GM12878 (cell line): ENCODE measurements around the gene TMEM61.

Experiments
- EP300 ChIP-seq, 2 experiments: fragments of 150-350 bp in 1 of 2; IDR thresholded peaks; 2 replicates each; pipeline ENCODE4 v1.6.1; 2011 to 2012; ENCODE audit warnings: low read depth in 2 of 2, low read length in 2 of 2, borderline replicate concordance in 1 of 2, improper control_type of control experiment in 1 of 2, inconsistent platforms in 1 of 2; ENCODE audit not compliant: control insufficient read depth in 1 of 2
- FOS ChIP-seq: IDR thresholded peaks from 3 replicates; pipeline ENCODE4 v1.6.1; 2011; ENCODE audit warnings: borderline replicate concordance; ENCODE audit not compliant: insufficient read length; ENCODE audit errors: extremely low read depth
- FOXM1 ChIP-seq: IDR thresholded peaks from 2 replicates; pipeline ENCODE4 v1.6.1; 2012; ENCODE audit warnings: low read depth, mild to moderate bottlenecking, inconsistent platforms, low read length, moderate library complexity
- KDM1A ChIP-seq: fragments of 200-600 bp; sonication (generic); IDR thresholded peaks from 2 replicates; pipeline ENCODE4 v1.6.1; 2016; ENCODE audit warnings: borderline replicate concordance
- POLR2A ChIP-seq: IDR thresholded peaks from 2 replicates; pipeline ENCODE4 v1.6.1; 2011; ENCODE audit warnings: low read depth, mild to moderate bottlenecking, low read length
- POLR2AphosphoS5 ChIP-seq: IDR thresholded peaks from 2 replicates; pipeline ENCODE4 v1.6.1; 2011; ENCODE audit warnings: mild to moderate bottlenecking, low read length, inconsistent platforms
- SMARCA5 ChIP-seq: fragments of 450-650 bp; IDR thresholded peaks from 2 replicates; pipeline ENCODE4 v1.6.1; 2017; ENCODE audit warnings: mild to moderate bottlenecking
- YY1 ChIP-seq: IDR thresholded peaks from 2 replicates; pipeline ENCODE4 v1.6.1; 2011; ENCODE audit warnings: low read depth, mild to moderate bottlenecking, low read length
- TF ChIP-seq, protein P1 (sequence below): fragments of 450-650 bp; formaldehyde crosslinking; IDR thresholded peaks from 2 replicates; pipeline ENCODE4 v1.4.0; 2020; ENCODE audit warnings: mild to moderate bottlenecking, moderate library complexity
- TF ChIP-seq, protein P2 (sequence below), 3 experiments: IDR thresholded peaks in 2 of 3; conservative IDR thresholded peaks in 1 of 3; 2 replicates each; pipeline ENCODE4 v1.5.1; 2011; ENCODE audit warnings: low read depth in 3 of 3, low read length in 3 of 3, mild to moderate bottlenecking in 3 of 3, control low read depth in 2 of 3, moderate library complexity in 2 of 3, inconsistent platforms in 1 of 3, mixed read lengths in 1 of 3; ENCODE audit not compliant: control insufficient read depth in 2 of 3, insufficient read depth in 1 of 3; ENCODE audit errors: extremely low read depth in 1 of 3

DNA sequence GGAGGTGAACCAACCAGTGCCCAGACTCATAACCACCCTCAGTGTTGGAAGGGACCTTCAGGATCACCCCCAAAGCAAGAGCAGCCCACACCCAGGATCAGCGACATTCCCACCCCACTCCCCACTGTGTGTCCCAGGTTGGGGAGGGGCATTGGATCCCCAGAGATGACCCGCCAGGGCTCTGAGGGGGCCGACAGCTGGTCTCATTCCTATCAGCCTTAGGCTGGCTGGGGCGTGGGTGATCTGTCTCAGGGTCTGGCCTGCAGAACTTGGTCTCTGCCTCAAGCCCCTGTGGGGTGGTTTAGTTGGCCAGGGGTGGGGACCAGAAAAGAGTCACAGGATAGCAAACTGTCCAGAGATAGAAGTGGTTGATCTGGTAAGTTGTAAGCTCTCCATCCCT, 10.5 kb downstream of the TMEM61 start:
- TF ChIP-seq, protein P1, sequence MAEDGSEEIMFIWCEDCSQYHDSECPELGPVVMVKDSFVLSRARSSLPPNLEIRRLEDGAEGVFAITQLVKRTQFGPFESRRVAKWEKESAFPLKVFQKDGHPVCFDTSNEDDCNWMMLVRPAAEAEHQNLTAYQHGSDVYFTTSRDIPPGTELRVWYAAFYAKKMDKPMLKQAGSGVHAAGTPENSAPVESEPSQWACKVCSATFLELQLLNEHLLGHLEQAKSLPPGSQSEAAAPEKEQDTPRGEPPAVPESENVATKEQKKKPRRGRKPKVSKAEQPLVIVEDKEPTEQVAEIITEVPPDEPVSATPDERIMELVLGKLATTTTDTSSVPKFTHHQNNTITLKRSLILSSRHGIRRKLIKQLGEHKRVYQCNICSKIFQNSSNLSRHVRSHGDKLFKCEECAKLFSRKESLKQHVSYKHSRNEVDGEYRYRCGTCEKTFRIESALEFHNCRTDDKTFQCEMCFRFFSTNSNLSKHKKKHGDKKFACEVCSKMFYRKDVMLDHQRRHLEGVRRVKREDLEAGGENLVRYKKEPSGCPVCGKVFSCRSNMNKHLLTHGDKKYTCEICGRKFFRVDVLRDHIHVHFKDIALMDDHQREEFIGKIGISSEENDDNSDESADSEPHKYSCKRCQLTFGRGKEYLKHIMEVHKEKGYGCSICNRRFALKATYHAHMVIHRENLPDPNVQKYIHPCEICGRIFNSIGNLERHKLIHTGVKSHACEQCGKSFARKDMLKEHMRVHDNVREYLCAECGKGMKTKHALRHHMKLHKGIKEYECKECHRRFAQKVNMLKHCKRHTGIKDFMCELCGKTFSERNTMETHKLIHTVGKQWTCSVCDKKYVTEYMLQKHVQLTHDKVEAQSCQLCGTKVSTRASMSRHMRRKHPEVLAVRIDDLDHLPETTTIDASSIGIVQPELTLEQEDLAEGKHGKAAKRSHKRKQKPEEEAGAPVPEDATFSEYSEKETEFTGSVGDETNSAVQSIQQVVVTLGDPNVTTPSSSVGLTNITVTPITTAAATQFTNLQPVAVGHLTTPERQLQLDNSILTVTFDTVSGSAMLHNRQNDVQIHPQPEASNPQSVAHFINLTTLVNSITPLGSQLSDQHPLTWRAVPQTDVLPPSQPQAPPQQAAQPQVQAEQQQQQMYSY (CRISPR knock-in tag), result no peak
- TF ChIP-seq POLR2A (no peak), KDM1A (no peak), FOS (no peak), SMARCA5 (no peak), POLR2AphosphoS5 (no peak), YY1 (no peak), EP300 (IDR thresholded peaks at IDR 0.05; ENCODE audit: borderline replicate concordance in 1 of 2, control insufficient read depth in 1 of 2, low read depth in 2 of 2, low read length in 2 of 2) (no peak), FOXM1 (no peak)
- TF ChIP-seq, protein P2, sequence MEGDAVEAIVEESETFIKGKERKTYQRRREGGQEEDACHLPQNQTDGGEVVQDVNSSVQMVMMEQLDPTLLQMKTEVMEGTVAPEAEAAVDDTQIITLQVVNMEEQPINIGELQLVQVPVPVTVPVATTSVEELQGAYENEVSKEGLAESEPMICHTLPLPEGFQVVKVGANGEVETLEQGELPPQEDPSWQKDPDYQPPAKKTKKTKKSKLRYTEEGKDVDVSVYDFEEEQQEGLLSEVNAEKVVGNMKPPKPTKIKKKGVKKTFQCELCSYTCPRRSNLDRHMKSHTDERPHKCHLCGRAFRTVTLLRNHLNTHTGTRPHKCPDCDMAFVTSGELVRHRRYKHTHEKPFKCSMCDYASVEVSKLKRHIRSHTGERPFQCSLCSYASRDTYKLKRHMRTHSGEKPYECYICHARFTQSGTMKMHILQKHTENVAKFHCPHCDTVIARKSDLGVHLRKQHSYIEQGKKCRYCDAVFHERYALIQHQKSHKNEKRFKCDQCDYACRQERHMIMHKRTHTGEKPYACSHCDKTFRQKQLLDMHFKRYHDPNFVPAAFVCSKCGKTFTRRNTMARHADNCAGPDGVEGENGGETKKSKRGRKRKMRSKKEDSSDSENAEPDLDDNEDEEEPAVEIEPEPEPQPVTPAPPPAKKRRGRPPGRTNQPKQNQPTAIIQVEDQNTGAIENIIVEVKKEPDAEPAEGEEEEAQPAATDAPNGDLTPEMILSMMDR (IDR thresholded peaks at IDR 0.05 in 2 of 3, conservative IDR thresholded peaks at IDR 0.05 in 1 of 3; ENCODE audit: control insufficient read depth in 2 of 3, extremely low read depth in 1 of 3, insufficient read depth in 1 of 3, low read depth in 3 of 3, low read length in 3 of 3), result no peak
